Stimulated activated CD8-positive, alpha-beta memory T cell treated with anti-CD3 and anti-CD28 coated beads, Interleukin-2, amount 100 ng/mL, for 48 hours (primary cell): ENCODE measurements around the gene FUBP1.
"Not testable (repeated sequence)": the region's sequence is repeated elsewhere in the genome, so short reads cannot be mapped to it uniquely, and the experiment has no call there.

ENCODE experiments used
- DNase-seq, 2 donors: peaks; one replicate each; pipeline ENCODE4 v3.0.0-alpha.2; 2020; ENCODE audit warnings: low read depth in 2 of 2

Gene FUBP1

GRCh38 chr1:77948841-77949424 lies 29.9 kb downstream of the FUBP1 start:
- no peak for DNase-seq

GRCh38 chr1:77945345-77945744 lies 33.5 kb downstream of the FUBP1 start:
- DNase-seq, result no peak

DNA sequence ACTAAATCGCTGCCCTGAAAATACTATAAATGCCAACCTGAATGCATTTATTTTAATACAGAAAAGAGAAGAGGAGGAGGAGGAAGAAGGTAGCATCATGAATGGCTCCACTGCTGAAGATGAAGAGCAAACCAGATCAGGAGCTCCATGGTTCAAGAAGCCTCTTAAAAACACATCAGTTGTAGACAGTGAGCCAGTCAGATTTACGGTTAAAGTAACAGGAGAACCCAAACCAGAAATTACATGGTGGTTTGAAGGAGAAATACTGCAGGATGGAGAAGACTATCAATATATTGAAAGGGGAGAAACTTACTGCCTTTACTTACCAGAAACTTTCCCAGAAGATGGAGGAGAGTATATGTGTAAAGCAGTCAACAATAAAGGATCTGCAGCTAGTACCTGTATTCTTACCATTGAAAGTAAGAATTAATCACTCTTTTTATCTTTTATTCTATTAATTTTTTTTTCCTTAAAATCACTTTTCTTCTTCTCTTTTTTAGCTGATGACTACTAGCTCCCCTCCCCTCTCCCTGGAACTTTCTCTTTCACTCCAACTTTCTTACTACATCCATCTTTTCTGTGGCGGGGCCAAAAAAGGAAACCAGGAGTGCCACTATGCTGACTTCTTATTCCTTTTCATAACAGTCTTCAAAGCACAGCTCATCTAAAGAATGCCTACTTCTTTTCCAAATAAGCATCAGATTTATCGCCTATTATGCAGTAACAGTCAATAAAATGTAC lies 36.3 kb downstream of the FUBP1 start:
- no peak for DNase-seq

DNA sequence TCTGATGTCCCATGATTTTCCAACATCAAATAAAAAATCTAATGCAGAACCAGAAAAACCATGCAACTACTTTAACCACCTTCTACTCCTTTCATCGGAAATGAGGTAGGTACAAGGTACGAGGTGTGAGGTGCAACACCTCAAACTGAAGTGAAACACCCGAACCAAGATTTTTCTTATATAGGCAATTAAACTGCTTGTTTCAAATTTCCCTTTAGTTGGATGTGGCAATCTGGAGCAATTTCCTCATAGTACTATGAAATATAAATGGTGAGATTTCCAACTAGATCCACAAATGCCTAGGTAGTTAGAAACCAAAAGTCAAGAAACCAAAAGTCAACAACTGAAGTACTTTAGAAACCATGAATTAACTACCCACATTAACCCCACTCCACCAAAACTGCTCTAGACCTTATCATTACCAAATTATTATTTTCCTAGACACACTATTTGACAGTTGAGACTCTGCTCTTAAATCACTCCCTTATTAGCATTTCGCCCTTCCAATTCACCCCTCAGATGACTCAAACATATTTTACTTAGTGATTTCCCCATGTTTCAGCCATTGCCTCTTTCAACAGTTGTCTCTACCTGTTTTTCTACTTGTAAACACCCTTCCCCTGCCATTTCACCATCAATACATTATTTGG lies 37.8 kb downstream of the FUBP1 start:
- no peak for DNase-seq

GRCh38 chr1:77938651-77939050 lies 40.2 kb downstream of the FUBP1 start:
- DNase-seq, result no peak

DNA sequence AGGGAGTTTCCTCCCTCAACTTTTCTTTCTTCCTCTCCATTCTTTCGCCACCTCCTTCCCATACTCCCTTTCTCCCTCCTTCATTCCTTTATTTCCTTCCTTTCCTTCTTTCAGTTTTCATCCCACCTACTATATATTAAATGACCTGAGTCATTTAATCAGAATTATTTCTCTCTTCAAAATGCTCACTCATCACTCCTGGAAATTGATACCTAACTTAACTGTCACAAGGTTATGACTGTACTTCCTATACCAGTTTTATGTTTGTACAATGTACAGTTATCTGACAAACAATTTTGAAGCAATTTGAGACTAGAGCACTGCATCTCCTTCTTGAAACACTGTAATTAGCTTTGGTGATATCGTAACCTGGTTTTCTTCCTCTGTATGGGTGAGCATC lies 49.1 kb downstream of the FUBP1 start:
- no peak for DNase-seq

- DNase-seq, result no peak
Observed at GRCh38 chr1:77927414-77927813, 51.5 kb downstream of the FUBP1 start.

DNA sequence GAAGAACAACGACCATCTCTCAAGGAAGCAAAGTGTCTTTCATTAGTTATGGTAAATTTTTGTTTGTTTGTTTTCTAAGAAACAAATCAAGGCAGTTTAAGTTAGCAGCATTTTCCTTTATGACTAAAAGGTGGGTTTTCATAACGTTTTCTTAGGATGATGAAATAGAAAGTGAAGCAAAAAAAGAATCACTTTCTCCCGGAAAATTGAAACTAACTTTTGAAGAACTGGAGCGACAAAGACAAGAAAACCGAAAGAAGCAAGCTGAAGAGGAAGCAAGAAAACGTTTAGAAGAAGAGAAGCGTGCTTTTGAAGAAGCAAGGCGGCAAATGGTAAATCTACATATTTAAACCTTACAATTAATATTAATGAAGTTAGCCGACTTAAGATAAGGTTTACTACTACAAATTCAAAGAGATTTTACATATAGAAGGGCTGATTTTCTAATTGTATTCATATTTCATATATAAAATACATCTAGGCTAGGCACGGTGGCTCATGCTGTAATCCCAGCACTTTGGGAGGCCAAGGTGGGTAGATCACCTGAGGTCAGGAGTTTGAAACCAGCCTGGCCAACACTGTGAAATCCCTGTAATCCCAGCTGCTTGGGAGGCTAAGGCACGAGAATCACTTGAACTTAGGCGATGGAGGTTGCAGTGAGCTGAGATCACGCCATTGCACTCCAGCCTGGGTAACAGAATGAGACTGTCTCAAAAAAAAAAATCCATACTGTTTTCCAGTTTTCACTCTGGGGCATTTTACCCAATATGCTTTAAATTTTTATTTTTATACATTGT lies 52.1 kb downstream of the FUBP1 start:
- DNase-seq, result no peak

- no peak for DNase-seq
Observed at GRCh38 chr1:77925956-77926355, 52.9 kb downstream of the FUBP1 start.

DNA sequence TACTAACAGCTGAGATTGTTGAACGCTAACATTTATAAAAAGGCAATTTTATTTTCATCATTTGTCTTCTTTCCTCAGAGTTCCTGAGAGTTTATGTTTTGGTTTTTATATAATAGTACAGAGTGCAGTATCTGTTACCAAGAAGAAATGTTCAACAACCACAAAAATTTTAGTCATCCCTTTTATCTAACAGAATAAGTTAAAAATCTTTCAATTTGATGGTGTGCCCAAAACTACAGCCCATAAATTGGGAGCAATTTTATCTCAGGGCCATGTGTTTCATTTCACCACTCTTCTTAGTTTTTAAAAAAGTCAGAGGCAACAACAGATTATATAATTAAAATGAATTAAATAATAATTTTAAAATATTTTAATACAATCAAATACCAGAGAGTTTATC lies 53.4 kb downstream of the FUBP1 start:
- DNase-seq, result no peak

- not testable (repeated sequence) for DNase-seq
Observed at GRCh38 chr1:77918918-77919317, 60.0 kb downstream of the FUBP1 start.

- no peak for DNase-seq
Observed at GRCh38 chr1:77910116-77910515, 68.8 kb downstream of the FUBP1 start.

- no peak for DNase-seq
Observed at GRCh38 chr1:77906624-77907023, 72.2 kb downstream of the FUBP1 start.

DNA sequence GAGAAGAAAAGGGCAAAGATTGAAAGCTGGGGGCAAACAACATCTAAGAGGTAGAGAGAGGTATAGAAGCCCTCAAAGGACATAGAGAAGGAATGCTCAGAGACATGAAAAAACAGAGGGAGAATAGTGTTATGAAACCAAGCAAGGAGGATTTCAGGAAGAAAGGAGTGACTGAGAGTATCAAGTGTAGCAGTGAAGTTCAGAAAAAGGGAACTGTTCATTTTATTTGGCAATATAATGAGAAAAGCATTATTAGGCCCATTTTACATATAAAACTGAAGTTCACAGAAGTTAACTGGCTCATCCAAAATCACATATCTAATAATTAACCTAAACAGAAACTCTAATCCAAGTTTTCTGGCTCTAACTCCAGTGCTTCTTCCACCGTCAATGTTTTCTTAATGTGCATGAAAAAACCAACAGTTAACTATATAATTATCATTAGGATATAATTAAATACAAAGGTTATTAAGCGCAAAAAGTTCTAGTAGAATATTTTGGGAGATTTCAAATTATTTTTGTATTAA lies 72.8 kb downstream of the FUBP1 start:
- no peak for DNase-seq

- no peak for DNase-seq
Observed at GRCh38 chr1:77905603-77906002, 73.3 kb downstream of the FUBP1 start.

DNA sequence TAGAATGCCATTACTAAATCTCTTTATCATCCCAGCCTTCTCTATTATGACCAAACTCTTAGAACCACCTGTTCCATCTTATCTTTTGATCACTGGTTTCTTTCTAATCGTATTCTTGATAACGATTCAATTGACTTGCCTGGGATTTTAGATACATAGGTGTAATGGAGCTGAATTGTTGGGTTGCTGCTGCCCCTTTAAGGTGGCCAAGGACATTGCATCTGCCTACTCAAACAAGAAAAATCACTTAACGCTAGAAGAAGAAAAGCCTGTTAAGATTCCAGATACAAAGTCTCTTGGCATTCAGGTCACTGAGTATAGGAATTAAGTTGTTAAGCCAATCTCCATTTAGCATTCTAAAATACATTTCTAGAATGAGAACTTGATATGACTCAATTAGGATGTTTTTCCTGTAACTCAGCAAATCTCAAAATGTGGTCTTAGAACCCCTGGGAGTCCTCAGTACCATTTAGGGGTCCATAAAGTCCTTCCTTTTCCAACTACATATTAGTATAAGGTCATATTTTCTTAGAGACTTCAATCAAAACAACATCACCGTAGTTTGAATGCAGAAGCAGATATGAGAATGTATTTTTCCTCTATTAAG lies 78.1 kb downstream of the FUBP1 start:
- DNase-seq, result no peak

DNA sequence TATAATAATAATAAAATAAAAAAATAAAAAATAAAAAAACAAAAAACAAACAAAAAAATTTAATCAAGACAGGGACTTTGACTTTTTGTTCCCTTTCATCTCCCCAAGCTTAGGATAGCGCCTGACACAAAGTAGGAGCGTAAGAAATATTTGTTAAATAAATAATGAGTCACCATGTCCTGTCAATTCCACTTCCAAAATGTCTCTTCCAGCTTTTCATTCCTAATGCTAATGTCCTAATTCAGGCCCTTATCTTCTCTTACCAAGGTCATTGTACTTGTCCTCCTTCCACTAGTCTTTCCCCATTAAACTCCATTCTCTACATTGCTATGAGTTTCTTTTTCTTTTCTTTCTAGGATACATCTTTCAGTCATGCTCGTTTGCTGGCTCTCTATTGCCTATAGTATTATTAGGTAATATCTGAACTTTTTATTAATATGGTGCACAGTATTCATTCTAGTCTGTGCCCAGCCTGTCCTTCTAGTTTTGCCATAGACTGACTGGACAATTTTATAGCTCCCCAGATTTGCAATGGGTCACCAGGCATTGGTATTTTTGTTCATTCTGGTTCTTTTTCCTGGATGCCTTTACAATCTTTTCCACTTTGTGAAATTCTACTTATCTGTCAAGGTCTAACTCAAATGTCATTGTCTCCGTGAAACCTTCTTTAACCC lies 79.1 kb downstream of the FUBP1 start:
- DNase-seq, result no peak
